Keratinocyte (primary cell): ENCODE measurements around the gene CDT1. TPM values are rescaled to one million over a fixed set of nuclear protein-coding genes. Genes with fewer than 3 reads are reported as not detected.

ENCODE experiments used
- DNase-seq: peaks from one replicate; pipeline ENCODE4 v3.0.0-alpha.2; 2011; ENCODE audit warnings: low read depth, missing footprints, low spot score
- FAIRE-seq: peaks from 2 replicates; lab custom pipeline; 2011; peaks lifted over from hg19 to GRCh38; lab: Jason Lieb, UNC
- H2AFZ ChIP-seq: 2 replicates; pipeline ENCODE4 v1.6.0; 2012; ENCODE audit warnings: low read length, control low read depth, inconsistent platforms; ENCODE audit not compliant: control insufficient read depth
- H3K27ac ChIP-seq: 2 replicates; pipeline ENCODE4 v1.5.1; 2011; ENCODE audit warnings: low read length; ENCODE audit not compliant: control insufficient read depth, insufficient read depth
- H3K27me3 ChIP-seq: 3 replicates; pipeline ENCODE4 v1.6.0; 2011; ENCODE audit warnings: low read length; ENCODE audit not compliant: control insufficient read depth, insufficient read depth; ENCODE audit errors: extremely low read depth
- H3K36me3 ChIP-seq, 2 experiments: 2 replicates in 1 of 2; 3 replicates in 1 of 2; pipeline ENCODE4 v1.5.1; 2011; ENCODE audit warnings: low read length in 2 of 2, mild to moderate bottlenecking in 1 of 2; ENCODE audit not compliant: control insufficient read depth in 2 of 2, insufficient read depth in 2 of 2; ENCODE audit errors: extremely low read depth in 1 of 2
- H3K4me1 ChIP-seq: 3 replicates; pipeline ENCODE4 v1.5.1; 2011; ENCODE audit warnings: low read length; ENCODE audit not compliant: control insufficient read depth, insufficient read depth; ENCODE audit errors: extremely low read depth
- H3K4me2 ChIP-seq: 3 replicates; pipeline ENCODE4 v1.6.0; 2011; ENCODE audit warnings: low read depth, low read length; ENCODE audit not compliant: control insufficient read depth, insufficient read depth; ENCODE audit errors: extremely low read depth
- H3K4me3 ChIP-seq, 3 experiments: fragments of 200-600 bp in 1 of 3; sonication (generic) in 1 of 3; 2 replicates in 2 of 3; 3 replicates in 1 of 3; pipeline ENCODE4 v1.5.1; 2011 to 2016; ENCODE audit warnings: low read length in 3 of 3, mild to moderate bottlenecking in 3 of 3, control low read depth in 2 of 3, inconsistent platforms in 1 of 3, low read depth in 1 of 3, mixed read lengths in 1 of 3, mixed run types in 1 of 3, moderate library complexity in 1 of 3; ENCODE audit not compliant: control insufficient read depth in 2 of 3, insufficient read depth in 2 of 3; ENCODE audit errors: extremely low read depth in 1 of 3
- H3K79me2 ChIP-seq: 2 replicates; pipeline ENCODE4 v1.6.0; 2012; ENCODE audit warnings: low read length; ENCODE audit not compliant: control insufficient read depth, insufficient read depth
- H3K9ac ChIP-seq: 3 replicates; pipeline ENCODE4 v1.6.0; 2011; ENCODE audit warnings: low read length; ENCODE audit not compliant: control insufficient read depth, insufficient read depth; ENCODE audit errors: extremely low read depth
- H3K9me1 ChIP-seq: 3 replicates; pipeline ENCODE4 v1.6.0; 2011; ENCODE audit warnings: low read length; ENCODE audit not compliant: control insufficient read depth, insufficient read depth; ENCODE audit errors: extremely low read depth
- H3K9me3 ChIP-seq: 2 replicates; pipeline ENCODE4 v1.5.1; 2012; ENCODE audit warnings: low read depth, low read length; ENCODE audit not compliant: control insufficient read depth
- H4K20me1 ChIP-seq: 3 replicates; pipeline ENCODE4 v1.6.0; 2011; ENCODE audit warnings: low read length; ENCODE audit not compliant: control insufficient read depth, insufficient read depth; ENCODE audit errors: extremely low read depth
- CTCF ChIP-seq, 3 experiments: IDR thresholded peaks in 1 of 3; conservative IDR thresholded peaks in 1 of 3; optimal IDR thresholded peaks in 1 of 3; 2 replicates in 2 of 3; 3 replicates in 1 of 3; pipeline versions ENCODE3 to v1.5.1; 2011; ENCODE audit warnings: low read length in 3 of 3, mild to moderate bottlenecking in 3 of 3, moderate library complexity in 2 of 3, control low read depth in 1 of 3, inconsistent platforms in 1 of 3; ENCODE audit not compliant: insufficient read depth in 2 of 3; ENCODE audit errors: extremely low read depth in 1 of 3
- EZH2 ChIP-seq: IDR thresholded peaks from one replicate; pipeline ENCODE4 v1.6.1; 2012; ENCODE audit warnings: inconsistent platforms, mild to moderate bottlenecking, low read length, moderate library complexity
- dilution Hi-C: fragments of 300-500 bp; cut with MboI; formaldehyde crosslinking; loops from one replicate; pipeline ENCODE4 v1.7.0; 2020; ENCODE audit warnings: low sequenced_read_pairs; ENCODE audit not compliant: extremely low pct_ligation_motif_present
- polyA plus RNA-seq, 5 experiments: library from polyadenylated mRNA; depleted of rRNA in 3 of 5; stranded (reverse) in 3 of 5; stranded (forward) in 1 of 5; unstranded in 1 of 5; fragments of >200 nt; gene quantifications; 1 replicate in 1 of 5; 2 replicates in 3 of 5; 3 replicates in 1 of 5; pipeline versions ENCODE4 v1.2.1 to v1.2.3, GENCODE V29; 2011 to 2012; ENCODE audit warnings: missing spikeins in 2 of 5, low read depth in 1 of 5, low replicate concordance in 1 of 5

Gene CDT1
- polyA plus RNA-seq, 1 donor (not counting 4 experiments of a cell fraction or from before 2014, with no cell fraction given) = 2.0 TPM

- Histone ChIP-seq H3K9ac (peak overlapping the region; percentile 94), H3K4me2 (peak overlapping the region; percentile 69), H3K4me1 (peaks cover 5% of the 10 kb centered on the region), H3K79me2 (peaks cover 5% of the 10 kb centered on the region), H2AFZ (peak overlapping the region; percentile 68), H4K20me1 (no peaks in the 10 kb centered on the region), H3K9me3 (no peaks in the 10 kb centered on the region), H3K27ac (no peak overlapping the region), H3K4me3 (peak overlapping the region; percentile 70 to 100 (median 82)), H3K36me3 (peaks cover 7 to 12% of the 10 kb centered on the region in 2 experiments), H3K27me3 (no peaks in the 10 kb centered on the region), H3K9me1 (no peaks in the 10 kb centered on the region)
- TF ChIP-seq EZH2 (no peak), CTCF (optimal IDR thresholded peaks at IDR 0.05 in 1 of 3, IDR thresholded peaks at IDR 0.05 in 1 of 3, conservative IDR thresholded peaks at IDR 0.05 in 1 of 3; ENCODE audit: extremely low read depth in 1 of 3, insufficient read depth in 2 of 3, low read length in 3 of 3) (no peak)
- no peak for DNase-seq
- FAIRE-seq = no peak
- dilution Hi-C loops = no loop called here
These were observed 52.7 kb downstream of the CDT1 start for GRCh38 chr16:88856122-88856827.

GRCh38 chr16:88856828-88857727, 53.5 kb downstream of the CDT1 start, which contains the start of the genes GALNS and TRAPPC2L:
Gene GALNS (minus strand): TSS chr16:88856947. CDS start chr16:88856877, 70 bp downstream.
Gene TRAPPC2L (plus strand): TSS chr16:88857127. CDS start chr16:88857151, 24 bp downstream.
- Histone ChIP-seq H3K4me2 (peak within 1 kb of the TSS; percentile 75), H3K27me3 (no peaks in the 10 kb centered on the region), H3K4me3 (peak within 1 kb of the TSS; percentile 70 to 100 (median 82)), H3K4me1 (peaks cover 5% of the 10 kb centered on the region), H3K79me2 (peaks cover 5% of the 10 kb centered on the region), H4K20me1 (no peaks in the 10 kb centered on the region), H2AFZ (peak within 1 kb of the TSS; percentile 98), H3K36me3 (peaks cover 7 to 14% of the 10 kb centered on the region in 2 experiments), H3K9ac (peak within 1 kb of the TSS; percentile 94), H3K9me1 (no peaks in the 10 kb centered on the region), H3K9me3 (no peaks in the 10 kb centered on the region), H3K27ac (peak within 1 kb of the TSS; percentile 19)
- TF ChIP-seq EZH2 (no peak), CTCF (optimal IDR thresholded peaks at IDR 0.05 in 1 of 3, IDR thresholded peaks at IDR 0.05 in 1 of 3, conservative IDR thresholded peaks at IDR 0.05 in 1 of 3; ENCODE audit: extremely low read depth in 1 of 3, insufficient read depth in 2 of 3, low read length in 3 of 3) (peak in 1 of 3 experiments; percentile 6)
- DNase-seq (peak; percentile 67), FAIRE-seq (no peak)
- dilution Hi-C loops = no loop called here
